DMS 273 treated with DMSO at 0.1 percent for 48 hours (cell line): ENCODE data around the gene TMC1.

ENCODE experiments used
- DNase-seq: peaks from one replicate; lab custom pipeline; 2025; lab: John Stamatoyannopoulos, UW

TMC1 gene

DNA sequence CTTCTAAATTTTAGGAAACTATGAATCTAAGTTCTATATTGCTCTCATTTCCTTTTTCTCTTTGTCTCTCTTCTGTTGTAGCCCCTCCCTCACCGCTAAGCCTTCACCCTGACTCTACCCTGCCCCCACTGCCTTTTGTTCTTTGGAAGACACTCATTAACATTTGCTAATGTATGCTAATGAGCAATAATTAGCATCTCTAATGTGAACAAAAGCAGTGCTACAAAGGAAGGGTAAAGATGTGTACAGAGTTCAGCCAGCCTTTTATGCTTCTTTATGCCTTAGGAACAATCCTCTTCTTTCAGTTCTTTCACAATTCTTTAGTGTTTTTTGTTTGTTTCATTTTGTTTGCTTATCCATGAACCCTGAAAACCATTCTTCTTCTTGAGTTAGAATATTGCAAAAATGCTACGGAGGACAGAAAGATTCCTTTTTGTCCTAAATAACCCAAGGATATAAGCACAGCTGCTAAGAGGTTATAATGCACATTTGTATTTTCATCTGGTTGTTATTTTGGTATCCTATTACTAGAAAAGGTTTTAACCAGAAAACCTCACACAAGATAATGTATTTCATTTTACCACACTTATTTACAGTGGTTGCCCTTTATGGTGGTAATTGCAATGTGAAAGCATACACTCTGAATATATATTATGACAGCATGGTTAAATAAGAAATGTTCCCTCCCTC, 159.3 kb downstream of the TMC1 start:
- no peak for DNase-seq

DNA sequence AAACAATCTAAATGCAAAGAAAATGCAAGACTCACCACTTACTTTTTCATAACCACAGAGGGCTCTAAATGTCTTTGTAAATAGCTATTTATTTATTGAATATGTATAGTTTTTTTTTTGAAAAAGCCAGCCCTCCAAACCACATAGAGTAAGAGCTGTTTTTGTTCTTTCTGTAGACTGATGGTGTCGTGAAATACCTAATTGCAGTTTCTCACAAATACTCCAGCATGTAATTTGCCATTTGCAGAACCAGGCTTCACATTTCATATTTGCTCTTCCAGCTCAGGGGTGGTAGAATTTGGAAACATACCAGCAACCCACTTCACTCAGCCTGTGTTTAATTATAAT, 159.8 kb downstream of the TMC1 start:
- DNase-seq = no peak

DNA sequence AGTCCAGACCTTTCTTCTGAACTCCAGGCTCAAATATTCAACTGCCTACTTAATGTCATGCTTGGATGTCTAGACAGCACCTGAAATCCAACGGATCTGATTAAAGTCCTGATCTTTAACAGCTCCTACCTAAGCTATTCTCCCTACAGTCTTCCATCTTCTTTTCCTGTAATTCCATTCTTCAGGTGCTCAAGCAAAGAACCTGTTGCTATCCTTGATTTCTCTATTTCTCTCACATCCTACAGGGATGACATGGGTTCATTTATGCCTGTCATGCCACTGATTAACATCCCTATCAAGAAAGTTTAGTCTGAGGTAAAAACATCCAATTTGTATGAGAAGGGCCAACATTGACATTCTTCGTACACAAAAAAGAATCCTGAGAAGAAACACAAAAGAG, 163.2 kb downstream of the TMC1 start:
- DNase-seq = no peak

DNA sequence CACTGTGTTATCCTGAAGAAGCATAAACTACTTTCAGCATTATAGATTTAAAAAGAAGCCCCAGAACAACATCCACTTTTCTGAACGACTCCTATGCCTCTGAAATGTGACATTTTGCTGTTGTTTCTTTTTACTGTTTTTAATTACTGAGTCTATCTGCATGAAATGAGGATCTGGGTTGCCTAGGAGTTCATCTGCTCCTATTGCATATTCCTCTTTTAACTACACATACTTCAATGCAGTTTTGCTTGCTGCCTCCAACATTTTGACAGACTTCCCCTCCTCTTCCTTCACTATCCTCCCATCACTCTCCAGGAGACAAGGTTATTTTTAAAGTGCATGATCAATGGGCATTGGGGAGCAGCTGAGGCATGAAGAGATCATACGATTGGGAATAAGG, 164.5 kb downstream of the TMC1 start:
- DNase-seq = no peak

DNA sequence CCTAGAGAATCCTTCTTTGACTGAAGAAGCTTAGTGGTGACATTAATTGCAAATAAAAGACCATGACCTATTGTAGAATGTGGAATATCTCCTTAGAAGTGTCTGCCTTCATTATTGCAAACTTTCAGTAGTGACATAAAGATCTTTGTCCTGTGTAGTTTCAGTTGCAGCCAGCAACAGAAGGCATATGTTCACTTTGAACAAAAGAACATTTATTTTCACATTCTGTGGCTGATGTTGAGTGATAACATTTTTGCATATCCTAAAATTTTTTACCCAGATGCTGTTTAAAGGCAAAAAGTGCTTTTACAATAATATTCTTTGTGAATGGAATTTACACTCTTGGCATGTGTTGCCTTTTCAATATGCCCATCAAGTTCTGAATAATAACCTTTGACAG, 165.9 kb downstream of the TMC1 start:
- no peak for DNase-seq

DNA sequence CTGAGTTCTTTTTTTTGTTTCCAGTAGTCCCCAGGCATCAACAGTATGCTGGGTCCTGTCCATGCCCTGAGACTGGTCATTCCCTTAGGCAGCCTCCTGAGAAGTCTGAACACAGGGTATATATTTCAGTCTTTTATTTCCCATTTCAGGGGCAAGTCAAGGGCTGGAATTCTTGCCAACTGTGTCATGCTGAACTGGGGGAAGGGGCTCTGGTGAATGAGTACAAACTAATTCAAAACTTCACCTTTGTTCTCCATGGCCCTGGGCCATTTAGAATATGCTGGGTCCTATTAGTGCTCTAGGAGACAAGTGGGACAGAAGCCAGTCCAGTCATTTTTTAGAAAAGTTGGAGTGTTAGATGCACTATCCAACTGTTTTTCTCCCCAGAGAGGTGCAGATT, 170.3 kb downstream of the TMC1 start:
- no peak for DNase-seq

DNA sequence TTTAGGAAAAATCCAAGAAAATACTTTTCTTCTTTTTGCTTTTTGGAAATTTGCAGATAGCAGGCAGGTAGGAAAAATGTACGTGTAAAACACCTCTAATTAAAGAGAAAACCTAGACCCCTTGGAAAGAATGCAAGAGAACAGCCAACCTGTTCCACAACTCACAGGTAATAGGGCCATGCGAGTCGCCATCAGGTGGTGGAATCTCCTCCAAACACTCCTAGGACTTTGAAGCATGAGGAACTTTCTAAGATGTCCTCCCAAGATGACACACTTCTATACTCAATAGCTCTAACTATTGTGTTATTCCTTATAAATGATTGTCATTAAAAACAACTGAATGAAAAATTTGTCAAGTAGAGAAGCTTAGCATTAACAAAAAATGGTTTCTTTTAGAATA, 174.0 kb downstream of the TMC1 start:
- no peak for DNase-seq

DNA sequence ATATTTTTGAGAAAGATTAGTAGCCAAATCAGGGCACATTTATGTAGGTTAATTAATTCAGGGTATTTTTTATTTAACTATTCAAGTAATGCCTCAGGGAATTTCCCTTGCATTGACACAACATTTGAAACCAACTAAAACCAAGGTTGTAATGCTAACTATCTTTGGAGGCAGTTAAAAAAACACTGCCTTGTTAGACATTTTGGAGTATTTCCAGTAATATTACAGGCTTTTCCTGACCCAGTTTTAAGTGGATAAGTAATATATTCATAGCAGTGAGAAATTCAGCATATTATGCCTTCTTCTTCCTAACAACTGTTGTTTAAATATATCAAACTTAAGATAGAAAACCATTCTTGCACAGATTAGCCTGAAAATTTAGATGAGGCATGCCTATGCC, 175.1 kb downstream of the TMC1 start:
- no peak for DNase-seq

DNA sequence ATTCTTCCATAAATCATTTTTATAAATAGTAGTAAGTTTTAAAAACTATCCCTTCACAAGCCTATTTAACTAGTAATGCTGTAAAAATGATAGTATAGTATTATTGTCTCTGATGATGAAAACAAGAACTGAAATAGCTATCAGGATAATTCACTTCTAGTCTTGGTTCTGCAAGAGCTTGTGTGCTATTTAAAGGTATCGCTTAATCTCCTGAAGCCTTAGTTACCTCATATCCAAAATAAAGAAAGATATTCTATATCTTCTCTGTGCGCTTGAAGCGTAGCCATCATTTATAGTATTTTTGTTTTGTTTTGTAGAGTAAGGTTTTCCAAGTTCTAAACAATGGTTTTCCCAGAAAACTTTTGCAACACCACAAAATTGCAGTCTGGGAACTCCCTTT, 180.1 kb downstream of the TMC1 start:
- no peak for DNase-seq

DNA sequence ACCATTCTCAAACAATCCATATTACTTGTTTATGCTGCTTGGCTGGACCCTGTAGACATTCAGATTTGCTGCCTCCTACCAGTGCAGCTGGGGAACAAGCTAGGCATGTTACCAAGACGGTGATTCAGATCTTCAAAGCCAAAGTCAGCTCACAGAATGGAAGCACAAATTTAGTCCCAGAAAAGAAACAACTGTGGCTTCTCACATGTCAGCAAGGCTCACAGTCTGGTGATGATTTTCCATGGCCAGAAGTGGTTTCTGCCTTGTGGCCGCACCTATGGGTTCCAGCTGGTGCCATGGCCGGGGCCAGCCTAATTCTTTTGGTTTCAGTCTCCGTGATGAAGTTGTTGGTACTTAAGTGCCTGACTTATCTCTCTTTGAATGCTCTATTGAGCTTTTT, 182.2 kb downstream of the TMC1 start:
- no peak for DNase-seq

DNA sequence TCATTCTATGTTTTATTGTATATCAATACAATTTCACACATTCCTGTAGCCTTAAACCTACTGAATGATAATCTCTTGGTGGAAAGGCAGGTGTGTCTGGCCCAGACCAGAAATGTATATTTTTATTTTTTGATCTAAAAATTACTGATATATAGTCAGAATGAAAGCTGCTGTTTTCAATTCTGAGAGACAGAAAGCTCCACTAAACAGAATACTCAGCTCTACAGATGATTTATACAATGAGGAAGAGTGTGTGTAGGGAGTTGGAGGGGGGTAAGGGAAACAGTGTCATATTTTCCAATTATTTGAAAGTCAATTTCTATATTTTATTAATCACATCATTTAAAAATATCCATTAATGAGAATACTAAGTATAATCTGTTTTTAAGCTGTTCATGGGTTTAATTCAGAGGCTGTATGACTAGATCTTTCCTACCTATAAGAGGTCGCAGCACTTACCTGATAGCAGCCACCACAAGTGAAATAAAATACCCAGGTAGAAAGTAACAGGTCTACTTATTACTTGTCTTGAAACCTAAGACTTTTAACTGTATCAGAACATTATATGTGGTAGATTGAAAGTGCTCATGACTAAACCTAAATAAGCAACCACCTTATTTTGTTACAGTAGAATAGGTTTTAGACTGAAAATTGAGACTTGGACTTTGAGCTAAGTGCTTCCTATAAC, 183.4 kb downstream of the TMC1 start:
- no peak for DNase-seq

DNA sequence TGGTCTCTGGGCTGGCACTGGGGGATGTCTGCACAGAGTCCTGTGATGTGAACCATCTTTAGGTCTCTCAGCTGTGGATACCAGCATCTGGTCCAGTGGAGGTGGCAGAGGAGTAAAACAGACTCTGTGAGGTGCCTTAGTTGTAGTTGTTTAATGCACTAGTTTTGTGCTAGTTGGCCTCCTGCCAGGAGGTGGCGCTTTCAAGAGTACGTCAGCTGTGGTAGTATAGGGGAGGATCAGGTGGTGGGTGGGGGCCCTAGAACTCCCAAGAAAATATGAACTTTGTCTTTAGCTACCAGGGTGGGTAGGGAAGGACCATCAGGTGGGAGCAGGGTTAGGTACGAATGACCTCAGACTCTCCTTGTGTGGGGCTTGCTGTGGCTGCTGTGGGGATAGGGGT, 197.1 kb downstream of the TMC1 start:
- DNase-seq = no peak

DNA sequence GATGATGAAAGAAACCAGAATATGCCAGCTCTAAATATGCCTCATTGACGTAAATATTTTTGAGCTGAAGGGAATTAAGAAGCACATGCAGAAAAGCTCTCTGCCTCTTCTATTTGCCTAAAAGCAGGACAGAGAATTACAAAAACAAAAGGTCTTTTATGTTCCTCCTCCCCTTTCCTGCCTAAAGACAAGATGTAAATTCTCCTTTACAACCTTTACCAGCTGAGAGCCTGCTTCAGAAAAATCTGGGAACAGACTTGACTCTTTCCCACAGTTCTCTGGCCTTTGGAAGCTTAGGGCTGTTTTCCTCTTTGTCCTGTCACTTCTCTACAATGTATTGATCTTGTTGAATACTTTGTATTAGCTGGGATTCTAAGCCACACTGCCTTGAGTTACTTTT, 199.7 kb downstream of the TMC1 start:
- DNase-seq = no peak

DNA sequence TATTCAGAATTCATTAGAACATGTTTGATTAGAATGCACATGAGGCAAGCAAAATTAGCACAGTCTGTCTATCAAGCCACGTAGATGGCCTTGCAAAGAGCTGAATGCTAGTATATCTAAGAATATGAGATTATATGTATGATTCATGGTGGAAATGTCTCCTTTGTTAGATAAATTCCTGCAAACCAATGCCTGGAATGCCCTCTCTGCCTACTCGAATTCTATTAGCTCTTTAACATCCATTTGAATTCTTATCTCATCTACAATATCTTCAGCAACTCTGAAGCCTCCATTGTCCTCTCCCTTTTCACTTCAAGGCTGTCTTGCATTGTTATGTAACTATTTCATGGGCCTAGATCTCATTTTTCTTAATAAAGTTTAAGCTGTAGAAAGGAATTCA, 205.5 kb downstream of the TMC1 start:
- DNase-seq = no peak

DNA sequence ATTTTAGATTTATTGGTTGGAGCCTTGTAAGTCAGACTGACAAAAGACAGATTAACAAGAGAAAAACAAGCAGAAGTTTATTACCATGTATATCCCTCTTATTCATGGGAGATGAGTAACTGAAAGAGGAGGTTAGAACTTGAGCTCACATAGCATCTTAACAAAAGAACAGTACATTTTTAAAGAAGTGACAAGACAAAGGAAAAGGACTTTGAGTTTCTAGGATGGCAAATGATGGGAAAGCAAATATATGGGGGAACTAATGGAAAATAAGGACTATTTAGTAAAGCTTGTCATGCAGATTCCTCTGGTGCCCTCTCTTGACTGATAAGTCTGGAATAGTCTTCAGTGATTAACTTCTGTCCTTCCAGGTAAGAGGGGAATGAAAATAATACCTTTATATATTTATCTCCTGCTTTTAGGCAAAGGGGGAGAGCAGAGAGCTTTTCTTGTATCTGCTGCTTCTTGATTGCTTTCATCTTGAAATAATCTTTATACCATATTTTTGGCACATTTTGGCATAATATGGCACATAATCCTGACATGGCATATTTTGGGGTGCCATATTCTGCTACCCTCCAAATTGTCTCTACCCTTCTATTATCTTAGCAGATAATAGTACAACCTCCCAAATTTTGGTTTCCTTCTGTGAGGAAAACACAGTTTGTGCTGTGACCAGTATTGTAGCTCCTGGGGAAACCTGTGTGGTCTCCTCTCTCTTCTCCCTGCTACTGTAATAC, 206.8 kb downstream of the TMC1 start:
- no peak for DNase-seq

DNA sequence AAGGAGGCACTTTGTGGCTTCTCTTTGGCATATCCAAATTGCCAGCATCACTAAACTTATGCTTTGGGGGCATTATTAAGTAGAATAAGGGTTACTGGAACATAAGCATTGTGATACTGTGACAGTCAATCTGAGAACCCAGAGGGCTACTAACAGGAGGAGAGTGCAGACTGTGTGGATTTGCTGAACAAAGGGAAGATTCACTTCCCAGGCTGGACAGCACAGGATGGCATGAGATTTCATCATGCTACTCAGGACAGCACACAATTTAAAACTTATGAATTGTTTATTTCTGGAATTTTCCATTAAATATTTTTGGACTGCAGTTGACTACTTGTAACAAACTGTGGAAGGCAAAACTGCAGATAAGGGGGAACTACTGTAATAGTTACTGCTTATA, 212.5 kb downstream of the TMC1 start:
- no peak for DNase-seq

DNA sequence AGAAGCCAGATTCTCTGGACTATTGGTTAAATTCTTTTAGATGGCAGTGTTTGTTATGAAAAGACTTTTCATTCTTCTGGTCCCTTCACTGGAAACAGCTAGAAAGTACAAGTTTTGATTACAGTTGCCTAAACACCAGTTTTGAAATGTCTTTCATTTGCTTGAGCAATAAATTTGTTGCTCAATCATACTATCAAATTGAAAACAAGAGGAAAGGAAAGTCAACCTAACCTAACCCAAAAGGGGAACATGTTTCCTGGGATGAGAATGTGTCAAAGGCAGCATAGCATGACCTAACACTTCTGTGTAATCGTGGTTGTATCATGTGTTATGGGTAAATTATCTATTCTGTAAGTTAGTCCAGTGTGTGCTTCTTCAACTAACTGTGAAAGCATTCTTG, 213.2 kb downstream of the TMC1 start:
- no peak for DNase-seq

DNA sequence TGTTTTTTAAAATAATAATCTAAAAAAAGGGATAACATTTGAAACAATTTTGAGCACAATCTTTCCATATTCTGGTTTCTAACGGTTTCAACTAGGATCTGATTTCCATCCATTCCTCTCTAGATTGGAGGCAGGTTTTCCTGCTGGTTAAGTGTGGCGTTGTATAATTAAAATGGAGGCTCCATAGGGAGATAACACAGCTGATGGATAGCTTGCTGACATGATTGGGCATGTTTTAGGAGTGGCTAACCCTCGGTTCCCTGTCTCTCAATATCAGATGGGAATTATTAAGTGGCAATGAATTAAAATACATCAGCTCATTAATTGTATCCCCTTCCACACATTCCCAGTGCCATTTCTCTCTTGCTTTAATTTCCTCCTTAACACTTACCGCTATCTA, 222.4 kb downstream of the TMC1 start:
- DNase-seq = no peak

DNA sequence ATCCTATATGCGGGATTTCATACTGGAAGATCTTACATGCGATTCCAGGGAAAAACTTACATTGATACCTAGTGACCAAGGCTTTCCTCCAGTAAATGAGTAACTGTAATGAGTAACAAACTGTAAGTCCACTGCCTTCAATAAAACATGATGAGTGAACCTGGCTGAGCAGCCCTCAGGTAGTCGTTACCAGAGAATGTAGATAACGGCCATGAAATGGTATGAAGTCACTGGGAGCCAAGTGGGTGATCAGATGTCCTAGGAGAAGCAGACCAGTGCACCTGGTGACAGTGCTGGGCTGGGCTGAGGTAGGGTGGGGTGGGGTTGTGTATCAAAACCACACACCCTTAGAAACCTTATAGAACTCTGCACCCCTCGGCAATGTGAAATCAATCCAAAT, 227.9 kb downstream of the TMC1 start:
- DNase-seq = no peak

DNA sequence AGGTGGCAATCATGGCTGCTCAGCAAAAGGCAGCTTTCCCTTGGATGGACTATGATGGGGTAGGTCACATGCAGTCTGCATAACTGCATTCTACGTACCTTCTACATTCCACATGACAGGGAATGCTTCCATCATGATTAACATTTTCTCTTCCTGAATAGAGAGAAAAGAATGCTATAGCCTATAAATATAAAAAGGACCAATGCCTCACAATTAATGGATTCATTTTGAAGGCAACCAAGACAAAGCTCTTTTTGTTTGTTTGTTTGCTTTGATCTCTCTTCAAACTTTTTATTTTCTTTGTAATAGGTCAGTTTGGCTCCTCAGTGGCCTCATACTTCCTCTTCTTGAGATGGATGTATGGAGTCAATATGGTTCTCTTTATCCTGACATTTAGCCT, 230.1 kb downstream of the TMC1 start:
- no peak for DNase-seq

DNA sequence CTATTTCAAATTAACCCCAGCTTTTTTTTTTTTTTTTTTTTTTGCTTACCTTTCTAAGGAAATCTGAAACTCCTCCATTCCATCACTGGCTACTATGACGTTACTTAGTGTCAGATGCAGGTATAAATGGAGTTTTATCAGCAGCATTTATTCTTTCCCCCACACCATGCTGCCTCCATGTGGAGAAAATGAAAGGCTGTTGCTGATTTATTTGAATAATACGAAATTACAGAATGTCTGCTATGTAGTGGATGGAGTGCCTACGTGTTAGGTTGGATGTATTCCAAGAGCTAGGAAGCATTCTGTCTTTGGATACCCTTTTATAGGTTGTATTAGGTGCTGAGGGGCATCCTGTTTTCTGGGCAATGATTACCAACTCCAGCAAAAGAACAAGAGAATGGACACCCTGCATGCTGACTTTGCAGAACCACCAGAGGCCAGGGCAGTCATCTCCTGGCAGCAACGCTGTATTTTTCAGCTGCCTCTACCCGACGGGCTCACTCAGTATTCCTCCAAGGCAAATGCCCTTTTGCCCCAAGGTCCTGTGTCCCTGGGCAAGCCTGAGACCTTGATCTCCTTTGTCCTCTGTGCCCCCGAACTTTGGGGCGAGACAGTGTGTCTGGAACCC, 232.0 kb downstream of the TMC1 start:
- no peak for DNase-seq

DNA sequence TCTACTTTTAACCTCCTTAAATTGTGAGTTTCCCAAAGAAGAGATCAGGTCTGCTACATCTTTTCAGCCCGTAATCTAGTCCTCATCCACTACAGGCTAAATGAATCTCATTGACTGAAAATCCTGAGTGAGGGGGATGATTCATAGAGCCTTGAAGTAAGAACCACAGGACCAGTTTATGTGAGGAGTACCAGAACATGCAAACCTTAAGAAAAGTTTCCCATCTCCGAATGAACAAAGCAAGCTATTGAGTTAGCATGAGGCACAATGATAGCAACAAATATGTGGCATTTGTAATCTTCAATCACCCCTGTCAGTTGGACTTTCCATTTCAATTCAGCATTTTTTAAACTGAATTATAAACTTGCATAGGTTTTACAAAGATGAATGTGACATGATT, 234.4 kb downstream of the TMC1 start:
- no peak for DNase-seq

DNA sequence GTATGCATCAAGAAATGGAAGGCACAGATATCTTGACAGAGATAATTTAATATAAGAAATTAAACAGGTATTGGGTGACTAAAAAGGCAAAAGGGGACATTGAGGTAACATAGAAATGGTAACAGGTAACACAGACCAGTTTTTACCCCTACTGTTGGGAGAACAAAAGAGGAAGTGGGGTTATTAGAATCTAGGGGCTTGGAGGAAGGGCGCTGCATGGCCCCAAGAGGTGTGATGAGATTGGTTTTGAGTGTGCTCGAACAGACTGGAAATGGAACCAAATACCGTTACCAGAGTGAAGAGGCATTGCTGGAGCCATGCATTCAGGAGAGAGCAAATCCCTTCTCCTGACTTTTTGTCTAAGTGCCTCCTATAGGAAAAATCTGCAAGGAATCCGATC, 237.5 kb downstream of the TMC1 start:
- DNase-seq = no peak
